ENCODE data around the gene ERI3. TPM values are rescaled to one million over a fixed set of nuclear protein-coding genes. Genes with fewer than 3 reads are reported as not detected.

ERI3 gene
- total RNA-seq, 4 donors from 2014 or later: 28.8 to 63.2 (median 45.0) TPM

DNA sequence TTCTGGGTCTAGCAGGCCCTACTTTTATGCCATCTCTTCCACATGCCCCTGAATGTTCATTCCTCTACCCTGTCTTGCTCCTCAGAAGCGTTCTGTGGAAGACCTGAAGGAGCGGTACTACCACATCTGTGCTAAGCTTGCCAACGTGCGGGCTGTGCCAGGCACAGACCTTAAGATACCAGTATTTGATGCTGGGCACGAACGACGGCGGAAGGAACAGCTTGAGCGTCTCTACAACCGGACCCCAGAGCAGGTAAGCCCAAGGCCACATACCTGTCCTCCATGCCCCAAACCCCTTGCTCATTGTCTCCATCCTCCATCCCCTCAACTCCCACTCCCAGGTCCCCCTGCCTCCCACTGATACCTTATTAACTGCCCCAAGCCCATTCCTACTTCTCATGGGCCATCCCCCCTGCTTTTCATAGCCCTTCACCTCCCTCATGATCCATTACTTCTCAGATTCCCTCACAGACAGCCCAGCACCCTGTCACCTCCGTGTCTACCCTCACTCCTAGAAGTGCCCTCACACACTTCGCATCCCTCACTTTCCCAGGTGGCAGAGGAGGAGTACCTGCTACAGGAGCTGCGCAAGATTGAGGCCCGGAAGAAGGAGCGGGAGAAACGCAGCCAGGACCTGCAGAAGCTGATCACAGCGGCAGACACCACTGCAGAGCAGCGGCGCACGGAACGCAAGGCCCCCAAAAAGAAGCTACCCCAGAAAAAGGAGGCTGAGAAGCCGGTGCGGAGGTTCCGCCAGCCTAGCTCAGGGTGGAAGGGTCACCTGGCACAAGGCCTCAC lies 136.4 kb downstream of the ERI3 start:
- intact Hi-C loops (cut with DNase I): loop anchor here (10.0 kb wide), 2 partner anchors 96 to 376 kb away; no protein-coding TSS in a partner anchor
- no peak overlapping the region for H3K4me3 ChIP-seq (replicated peaks in 1 of 3)
- DNase-seq: no peak
- H3K36me3 ChIP-seq: peaks cover 31 to 34% of the 10 kb centered on the region in 2 donors
- TF ChIP-seq CTCF (IDR thresholded peaks at IDR 0.05): no peak
- H3K9me3 ChIP-seq: no peaks in the 10 kb centered on the region
- peaks cover 6 to 7% of the 10 kb centered on the region in 2 donors for H3K4me1 ChIP-seq
- H3K27ac ChIP-seq: no peak overlapping the region
- H3K27me3 ChIP-seq: no peaks in the 10 kb centered on the region
- 93 to 96% methylated on average over 20 to 24 of the region's 24 CpGs for WGBS, 2 donors

DNA sequence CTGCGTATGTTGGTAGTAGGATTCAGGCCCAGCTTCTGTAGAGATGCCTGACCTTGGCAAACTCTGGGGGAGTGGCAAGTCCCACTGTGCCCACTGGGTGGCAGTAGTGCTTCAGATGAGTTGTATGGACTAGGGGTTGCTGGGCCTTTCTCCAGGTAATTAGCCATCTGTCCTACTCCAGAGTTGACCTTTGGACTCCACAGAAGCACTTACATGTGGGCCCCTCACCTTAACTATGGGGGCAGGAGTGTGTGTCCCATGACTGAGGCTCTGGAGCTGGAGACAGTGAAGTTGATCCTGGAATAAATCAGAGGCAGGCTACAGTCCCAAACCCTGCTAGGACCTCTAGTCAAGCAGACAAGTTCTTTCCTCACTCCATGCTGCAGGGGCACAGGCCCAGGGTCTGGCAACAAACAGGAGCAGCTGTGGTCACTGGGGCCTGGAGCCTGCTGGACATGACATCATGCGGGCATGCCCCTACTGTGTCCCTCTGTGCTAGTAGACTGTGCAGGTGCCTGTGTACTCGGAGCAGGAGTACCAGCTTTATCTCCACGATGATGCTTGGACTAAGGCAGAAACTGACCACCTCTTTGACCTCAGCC lies 137.1 kb downstream of the ERI3 start:
- Histone ChIP-seq H3K27ac (no peak overlapping the region), H3K27me3 (no peaks in the 10 kb centered on the region), H3K4me1 (peaks cover 6 to 7% of the 10 kb centered on the region in 2 donors), H3K36me3 (peaks cover 31 to 34% of the 10 kb centered on the region in 2 donors), H3K4me3 (replicated peaks in 1 of 3) (no peak overlapping the region), H3K9me3 (no peaks in the 10 kb centered on the region)
- peak; percentile 73 to 76 for DNase-seq
- intact Hi-C loops (cut with DNase I): loop anchor here (10.0 kb wide), 2 partner anchors 97 to 377 kb away; no protein-coding TSS in a partner anchor
- 73 to 74% methylated on average over 4 of the region's 4 CpGs for WGBS, 2 donors
- no peak for TF ChIP-seq POLR2A (IDR thresholded peaks at IDR 0.05)
- peak; percentile 39 to 91 (median 73) for TF ChIP-seq CTCF (IDR thresholded peaks at IDR 0.05)

- 1 to 2% methylated on average over 41 to 44 of the region's 44 CpGs for WGBS, 2 donors
- peak within 1 kb of the TSS; percentile 19 to 83 (median 40) for H3K27ac ChIP-seq
Observed at GRCh38 chr1:44213222-44214112, 141.6 kb downstream of the ERI3 start, which contains the start of gene DMAP1. TSS of gene DMAP1 (plus strand) at chr1:44213471. CDS start at chr1:44213754, 283 bp downstream.

More at GRCh38 chr1:44213222-44214112, 141.6 kb downstream of the ERI3 start, which contains the start of gene DMAP1:
- Histone ChIP-seq H3K9me3 (no peaks in the 10 kb centered on the region), H3K4me1 (peaks cover 11 to 14% of the 10 kb centered on the region in 2 donors), H3K4me3 (replicated peaks in 1 of 3) (peak within 1 kb of the TSS; percentile 9 to 86 (median 57)), H3K36me3 (peaks cover 1 to 4% of the 10 kb centered on the region in 2 donors), H3K27me3 (no peaks in the 10 kb centered on the region)
- peak in 1 of 2 donors; percentile 46 for TF ChIP-seq POLR2A (IDR thresholded peaks at IDR 0.05)
- peak in 3 of 6 experiments; percentile 16 to 32 (median 28) for TF ChIP-seq CTCF (IDR thresholded peaks at IDR 0.05)
- DNase-seq: peak; percentile 79 to 82
- intact Hi-C loops (cut with DNase I): loop anchor here (10.0 kb wide), 2 partner anchors 101 to 381 kb away; no protein-coding TSS in a partner anchor

Measured in thyroid gland (tissue), 4 donors.